T1000 (cell line): ENCODE measurements around the gene TRABD2B.

Experiments
- DNase-seq: peaks from one replicate; lab custom pipeline; 2025; ENCODE audit warnings: mixed read lengths; lab: John Stamatoyannopoulos, UW

Gene TRABD2B

DNA sequence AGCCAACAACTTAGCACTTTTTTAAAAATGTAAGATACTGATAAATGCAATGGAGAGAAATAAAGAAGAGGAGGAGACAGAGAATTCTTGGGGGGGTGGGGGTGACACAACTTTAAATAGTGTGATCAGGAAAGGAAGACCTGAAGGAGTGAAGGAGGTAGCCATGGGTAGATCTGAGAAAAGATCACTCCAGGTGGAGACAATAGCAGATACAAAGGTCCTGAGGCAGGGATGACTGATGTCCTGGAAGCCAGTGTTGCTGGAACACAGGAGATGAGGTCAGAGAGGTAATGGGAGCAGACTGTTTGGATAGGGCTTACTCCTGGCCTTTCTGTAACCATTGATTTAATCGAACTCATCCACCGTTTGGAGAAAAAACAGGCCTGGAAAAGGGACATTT lies 24.6 kb upstream of the TRABD2B start:
- DNase-seq: no peak

DNA sequence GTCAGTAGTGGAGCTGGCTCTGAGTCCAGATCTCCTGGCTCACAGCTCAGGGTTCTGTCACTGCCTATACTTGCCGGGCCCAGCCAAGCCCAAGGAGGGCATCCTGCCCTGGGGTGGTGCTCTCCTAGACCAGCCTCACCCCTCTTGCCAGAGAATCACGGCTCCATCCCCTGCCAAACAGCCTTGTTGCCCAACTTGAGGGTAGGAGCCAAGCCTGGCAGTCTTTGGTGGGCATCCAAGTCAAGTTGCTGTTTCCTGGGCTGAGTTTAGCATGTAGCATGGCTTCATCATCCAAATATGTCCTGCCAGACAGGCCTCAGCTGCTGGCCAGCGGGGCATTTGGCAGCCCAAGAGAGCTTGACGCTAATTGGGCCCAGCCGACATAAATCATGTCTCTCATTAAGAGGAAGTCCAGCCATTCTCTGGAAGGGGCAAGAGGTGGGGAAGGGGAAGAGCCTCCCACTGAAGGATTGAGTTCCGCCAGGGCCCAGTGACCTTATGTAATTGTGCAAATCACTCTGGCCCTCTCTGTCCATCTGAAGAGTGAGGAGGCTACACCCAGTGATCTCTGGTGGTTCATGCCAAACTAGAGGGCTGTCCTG lies 22.6 kb upstream of the TRABD2B start:
- DNase-seq: no peak

DNA sequence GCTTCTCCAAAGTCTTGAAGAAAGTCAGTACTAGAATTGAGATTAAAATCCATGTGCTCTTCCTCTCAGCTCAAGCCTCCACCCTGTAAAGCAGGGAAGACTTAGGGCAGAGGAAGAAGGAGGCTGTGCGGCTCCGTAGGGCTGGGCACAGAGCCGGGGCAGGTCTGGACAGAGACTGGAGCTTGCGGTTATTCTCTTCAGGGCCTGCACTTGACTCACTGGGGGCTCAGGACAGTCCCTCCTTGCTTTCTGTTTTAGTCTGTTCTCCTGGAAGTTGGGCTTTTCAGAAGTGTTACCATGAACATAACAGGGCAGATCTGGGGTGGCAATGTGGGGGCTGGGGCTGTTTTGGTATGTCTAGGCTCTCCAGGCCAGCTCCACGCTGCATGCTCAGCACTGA lies 21.6 kb upstream of the TRABD2B start:
- DNase-seq: no peak

DNA sequence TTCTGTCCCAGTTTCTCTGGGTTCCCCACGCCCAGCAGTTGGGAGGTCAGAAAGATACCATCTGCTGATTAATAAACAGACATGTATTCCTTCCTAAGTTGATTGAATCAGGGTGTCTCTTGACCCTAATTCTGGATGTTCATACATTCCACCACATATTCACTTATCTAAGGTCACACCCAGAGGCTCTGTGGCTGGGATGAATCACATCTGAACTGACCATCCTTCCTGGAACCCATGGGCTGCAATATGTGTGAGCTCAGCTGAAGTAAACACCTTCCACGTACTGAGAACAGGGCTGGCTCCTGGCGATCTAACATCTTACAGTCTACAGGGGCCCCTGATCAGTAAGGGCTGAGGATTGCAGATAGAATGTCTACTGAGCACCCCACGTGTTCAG lies 20.5 kb upstream of the TRABD2B start:
- no peak for DNase-seq

DNA sequence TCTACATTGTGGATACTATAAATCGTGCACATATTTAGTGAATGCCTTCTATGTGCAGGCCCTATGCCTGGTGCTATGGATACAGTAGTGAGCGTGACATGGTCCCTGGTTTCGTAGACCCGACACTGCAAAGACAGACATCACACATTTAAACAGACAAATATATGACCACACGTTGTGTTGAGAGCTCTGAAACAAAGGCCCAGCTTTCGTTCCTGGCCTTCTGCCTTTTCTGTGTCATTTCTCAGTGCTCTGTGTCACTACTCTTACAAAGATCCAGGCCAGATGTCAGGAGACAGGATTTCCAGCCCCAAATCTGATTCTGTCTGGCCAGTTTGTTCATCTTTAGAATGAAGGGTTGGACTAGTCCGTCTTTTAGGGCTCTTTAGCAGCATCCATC lies 19.3 kb upstream of the TRABD2B start:
- no peak for DNase-seq

DNA sequence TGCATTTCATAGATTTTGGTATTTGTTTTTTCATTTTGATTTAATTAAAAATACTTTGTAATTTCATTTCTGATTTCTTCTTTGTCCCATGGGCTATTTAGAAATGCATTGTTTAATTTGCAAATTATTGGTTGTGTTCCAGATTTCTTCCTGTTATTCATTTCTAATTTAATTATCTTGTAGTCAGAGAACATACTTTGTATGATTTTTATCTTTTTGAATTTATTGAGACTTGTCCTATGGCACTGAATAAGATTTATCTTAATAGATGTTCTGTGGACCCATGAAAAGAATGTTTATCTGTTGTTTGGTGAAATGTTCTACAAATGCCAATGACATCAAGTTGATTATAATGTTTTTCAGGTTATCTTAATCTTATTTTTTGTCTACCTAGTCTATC lies 16.1 kb upstream of the TRABD2B start:
- DNase-seq: no peak

DNA sequence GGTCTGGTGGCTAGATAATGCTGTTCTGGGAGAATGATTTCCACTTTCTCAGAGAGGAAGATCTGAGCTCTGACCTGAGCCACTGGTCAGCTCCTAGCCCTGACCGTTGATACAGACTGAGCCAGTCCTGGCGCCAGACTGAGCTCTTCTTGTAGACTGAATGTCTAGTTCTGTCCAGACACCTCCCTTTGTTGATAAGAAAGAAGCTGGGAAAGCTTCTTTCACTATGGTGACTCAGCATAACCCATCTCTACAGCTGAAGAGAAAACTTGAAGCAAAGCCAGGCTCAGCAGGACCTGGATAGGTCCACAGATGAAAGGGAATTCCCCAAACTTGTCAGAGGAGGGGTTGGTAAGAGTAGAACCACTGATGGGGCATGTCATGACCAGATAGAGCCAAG lies 9.9 kb upstream of the TRABD2B start:
- no peak for DNase-seq

DNA sequence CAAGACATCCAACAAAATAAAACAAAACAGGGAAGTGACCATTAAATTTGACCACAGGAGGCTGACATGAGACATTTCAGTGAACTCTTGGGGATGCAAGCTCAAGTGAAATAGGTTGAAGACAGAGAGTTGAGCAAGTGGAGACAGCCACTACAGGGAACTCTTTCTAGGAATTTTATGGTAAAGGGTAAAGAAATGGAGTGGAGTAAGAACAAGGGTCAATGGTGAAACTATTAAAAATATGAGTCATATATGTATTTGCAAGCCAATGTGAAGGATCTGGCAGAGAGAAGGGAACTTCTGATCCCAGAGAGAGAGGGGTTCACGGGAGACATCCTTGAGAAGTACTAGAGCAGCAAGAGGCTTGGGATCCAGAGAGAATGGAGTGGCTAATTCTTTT lies 9.1 kb upstream of the TRABD2B start:
- DNase-seq: no peak

DNA sequence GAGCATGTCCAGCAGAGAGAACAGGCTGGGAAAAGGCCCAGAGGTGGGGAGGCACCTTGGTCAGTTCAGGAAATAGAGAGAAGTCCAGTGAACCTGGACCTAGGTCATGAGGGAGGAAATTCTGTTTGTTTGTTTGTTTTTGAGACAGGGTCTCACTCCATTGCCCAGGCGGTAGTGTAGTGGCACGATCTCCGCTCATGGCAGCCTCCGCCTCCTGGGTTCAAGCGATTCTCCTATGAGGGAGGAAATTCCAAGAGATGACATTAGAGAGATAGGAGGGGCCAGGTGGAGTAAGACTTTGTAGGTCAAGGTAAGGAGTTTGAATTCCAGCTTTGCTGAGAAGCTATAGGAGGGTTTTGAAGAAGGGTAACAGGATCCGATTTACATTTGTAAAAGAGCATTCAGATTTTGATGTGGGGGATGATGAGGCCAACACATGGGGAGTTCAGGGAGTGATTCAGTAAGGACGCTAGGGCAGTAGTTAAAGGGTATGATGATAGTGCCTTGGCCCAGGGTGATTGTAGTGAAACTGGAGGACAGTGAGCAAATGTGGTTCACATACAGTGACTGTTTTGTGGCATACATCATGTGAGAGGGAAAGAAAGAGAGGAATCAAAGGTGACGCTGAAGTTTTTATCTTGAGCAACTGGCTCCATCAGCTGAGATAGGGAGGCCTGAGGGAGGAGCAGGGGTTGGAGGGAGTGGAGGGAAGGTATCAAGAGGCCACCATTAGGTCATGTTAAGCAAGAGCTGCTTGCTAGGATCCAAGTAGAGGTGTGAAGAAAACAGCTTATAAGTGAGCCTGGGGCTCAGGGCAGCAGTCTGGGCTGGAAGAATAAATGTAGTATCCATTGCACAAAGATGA lies 8.3 kb upstream of the TRABD2B start:
- no peak for DNase-seq

DNA sequence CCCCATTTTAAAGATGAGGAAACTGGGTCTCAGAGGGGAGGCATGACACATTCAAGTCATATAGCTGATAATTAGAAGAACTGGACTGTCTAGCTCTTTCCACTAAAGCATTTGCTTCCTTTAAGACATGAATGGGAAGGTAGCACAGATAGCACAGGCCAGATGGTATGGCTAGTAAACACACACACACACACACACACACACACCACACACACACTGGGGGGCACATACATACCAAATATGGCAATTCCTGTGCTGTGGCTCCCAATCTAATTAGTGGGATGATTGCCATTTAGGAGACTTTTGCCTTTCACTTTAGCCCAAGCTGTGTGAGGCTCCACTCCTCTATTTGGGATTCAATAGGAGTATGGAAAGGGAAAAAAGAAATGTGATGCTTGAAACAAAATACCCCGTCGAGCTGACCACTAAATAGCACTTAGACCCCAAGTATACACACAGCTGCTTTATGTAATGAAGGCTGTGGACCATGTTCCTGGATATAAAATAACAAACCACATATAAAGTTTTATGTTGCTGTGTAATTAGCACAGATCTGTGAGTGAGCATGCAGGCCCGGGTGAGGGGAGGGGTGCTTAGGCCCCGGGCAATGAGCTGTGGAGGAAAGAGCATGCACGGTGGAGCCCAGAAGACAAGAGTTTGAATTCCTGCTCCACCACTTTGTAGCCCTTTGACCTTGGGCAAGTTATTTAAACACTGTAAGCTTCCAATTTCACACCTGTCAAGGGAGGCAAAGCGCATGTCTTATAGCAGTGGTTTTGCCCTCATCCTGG lies 6.8 kb upstream of the TRABD2B start:
- DNase-seq: no peak

DNA sequence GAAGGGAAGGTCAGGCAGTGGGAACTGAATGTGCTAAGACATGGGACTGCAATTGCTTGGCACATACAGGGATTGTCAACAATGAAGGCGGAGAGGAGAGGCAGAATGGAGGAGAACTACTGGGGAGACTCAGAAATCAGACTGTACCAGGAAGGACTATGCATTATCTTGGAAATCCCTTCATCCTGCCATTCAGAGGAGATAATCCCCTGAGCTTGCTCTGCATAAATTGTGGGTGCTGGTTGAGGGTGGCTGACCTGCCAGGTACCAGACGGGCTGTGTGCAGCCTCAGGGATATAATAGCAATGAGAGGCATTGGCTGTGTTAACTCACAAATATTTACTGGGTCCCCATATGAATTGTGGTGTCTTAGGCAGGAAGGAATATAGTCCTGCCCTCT lies 5.0 kb upstream of the TRABD2B start:
- no peak for DNase-seq

DNA sequence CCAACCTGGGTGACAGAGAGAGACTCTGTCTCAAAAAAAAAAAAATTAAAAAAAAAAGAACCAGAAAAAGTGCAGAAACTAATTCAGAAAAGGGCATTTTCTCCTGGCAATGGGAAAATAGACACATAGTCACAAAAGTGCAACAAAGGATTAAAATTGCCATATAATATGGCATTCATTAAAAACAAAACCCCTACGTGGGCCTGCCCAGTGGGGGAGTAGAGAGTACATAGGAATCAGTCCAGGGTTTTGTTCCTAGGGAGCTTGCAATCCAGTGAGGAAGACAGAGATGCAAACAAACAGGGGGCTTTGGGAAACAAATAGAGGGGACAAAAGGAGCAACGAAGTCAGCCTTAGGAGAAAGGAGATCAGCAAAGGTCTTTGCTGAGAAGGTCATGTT lies 4.5 kb upstream of the TRABD2B start:
- no peak for DNase-seq

DNA sequence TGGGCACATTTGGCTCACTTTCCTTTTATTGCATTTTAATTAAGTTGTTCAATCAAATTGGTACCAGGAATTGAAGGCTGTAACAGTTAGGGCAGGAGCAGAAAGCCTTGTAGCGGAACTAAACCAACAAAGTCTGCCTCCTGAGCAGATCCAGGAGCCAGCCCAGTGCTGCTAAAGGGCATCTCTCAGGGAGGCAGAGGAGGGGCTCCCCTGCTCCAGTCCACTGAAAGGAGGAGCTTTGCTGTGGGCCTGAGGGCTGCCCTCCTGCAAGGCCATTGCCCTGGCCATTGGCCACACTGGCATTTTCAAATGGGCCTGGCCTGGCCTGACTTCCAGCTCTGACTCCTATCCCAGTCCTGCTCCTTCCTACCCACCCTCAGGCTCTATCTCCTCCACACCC lies 3.7 kb upstream of the TRABD2B start:
- no peak for DNase-seq

DNA sequence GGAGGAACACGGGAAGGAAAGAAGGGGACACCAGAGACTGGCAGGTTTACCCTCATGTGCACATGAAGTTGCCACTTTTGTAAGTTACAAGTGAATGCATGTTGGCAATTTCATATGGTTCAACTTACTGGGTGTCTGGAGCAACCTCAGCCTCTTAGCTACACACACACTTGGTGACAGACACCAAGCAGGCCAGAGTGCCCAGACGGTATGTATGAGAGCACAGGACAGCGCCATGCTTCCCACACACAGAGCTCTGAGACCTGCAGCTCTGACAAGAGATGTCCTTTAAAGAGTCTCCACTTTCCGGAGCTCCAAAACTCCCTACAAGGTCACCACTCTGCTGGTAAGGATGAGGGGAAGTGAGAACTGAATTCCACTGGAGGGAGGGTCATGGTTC lies 1.9 kb upstream of the TRABD2B start:
- no peak for DNase-seq

DNA sequence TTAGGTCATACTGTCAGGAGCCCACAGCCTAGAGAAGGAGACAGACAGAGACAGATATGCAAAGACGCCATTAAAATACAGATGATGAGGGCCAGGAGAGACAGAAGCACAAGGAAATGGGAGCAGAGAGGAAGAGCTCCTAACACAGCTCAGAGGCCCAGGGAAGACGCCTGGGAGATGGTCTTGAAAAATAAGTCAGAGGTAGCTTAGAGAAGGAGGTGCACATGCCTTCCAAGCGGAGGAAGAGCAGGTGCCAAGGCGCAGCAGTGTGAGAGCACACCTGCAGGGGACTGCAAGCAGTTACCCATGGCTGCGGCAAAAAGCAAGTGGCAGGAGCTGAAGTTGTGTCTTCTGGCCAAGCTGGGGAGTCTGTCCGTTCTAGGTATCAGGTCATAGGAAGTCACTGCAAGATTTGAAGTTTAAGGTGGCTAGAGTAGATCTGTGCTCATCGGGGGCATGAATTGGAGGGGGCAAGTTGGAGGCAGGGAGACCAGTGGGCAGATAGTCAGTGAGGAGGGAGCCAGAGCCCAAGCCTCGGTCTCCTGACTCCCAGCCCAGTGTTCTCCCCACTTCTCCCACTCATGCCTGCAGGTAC lies 1.3 kb upstream of the TRABD2B start:
- DNase-seq: no peak

DNA sequence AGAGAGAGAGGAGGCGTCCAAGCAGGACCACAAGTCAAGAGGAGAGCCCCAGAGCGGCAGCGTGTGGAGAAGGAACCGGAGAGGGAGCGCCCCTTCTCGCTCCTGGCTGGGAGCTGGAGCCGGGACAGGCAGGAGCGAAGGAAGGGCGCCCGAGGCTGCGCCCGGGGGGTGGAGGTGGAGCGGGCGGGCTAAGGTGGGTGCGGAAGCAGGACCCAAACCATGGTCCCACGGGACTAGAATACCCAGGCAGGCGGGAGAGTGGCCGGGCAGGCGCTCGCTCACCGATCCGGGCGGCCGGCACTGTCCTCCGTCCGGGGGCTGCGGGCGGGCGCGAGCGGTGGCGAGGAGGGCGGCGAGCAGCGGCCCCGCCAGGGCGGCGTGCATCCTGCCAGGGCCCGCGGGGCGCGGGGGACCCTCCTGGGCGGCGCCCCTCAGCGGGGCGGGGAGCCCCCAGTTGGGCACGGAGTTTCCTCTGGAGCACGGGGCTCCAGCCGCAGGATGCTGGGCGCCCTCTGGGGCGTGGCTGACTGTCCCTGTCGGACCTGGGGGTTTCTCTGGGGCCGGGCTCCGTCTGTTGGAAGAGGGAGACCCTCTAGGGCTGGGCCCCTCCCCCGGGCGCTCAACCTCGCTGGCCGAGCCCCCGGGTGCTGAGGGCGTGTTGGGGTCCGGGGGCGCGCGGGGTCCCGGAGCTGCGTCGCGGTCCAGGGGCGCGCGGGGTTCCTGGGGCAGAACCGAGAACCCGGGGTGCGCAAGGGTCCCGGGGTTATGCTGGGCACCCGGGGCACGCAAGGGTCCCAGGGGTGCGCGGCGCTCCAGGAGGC lies 569 bp downstream of the TRABD2B start:
- DNase-seq: no peak

DNA sequence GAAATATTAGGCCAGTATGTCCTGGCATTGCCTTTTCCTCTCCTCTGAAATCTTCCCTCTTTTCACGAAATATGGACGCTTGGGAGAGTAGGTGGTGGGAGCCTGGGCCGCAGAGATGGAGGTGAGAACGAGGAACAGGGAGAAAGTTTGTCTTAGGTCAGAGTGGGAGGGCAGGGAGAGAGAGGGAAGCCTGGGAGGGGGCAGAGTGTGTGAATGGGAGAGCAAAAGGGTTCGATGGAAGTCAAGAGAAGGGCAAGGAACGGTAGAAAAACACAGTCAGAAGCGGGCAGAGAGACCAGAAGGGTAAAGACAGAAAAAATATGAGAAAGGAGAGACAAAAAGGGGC lies 1.2 kb downstream of the TRABD2B start:
- DNase-seq: no peak

DNA sequence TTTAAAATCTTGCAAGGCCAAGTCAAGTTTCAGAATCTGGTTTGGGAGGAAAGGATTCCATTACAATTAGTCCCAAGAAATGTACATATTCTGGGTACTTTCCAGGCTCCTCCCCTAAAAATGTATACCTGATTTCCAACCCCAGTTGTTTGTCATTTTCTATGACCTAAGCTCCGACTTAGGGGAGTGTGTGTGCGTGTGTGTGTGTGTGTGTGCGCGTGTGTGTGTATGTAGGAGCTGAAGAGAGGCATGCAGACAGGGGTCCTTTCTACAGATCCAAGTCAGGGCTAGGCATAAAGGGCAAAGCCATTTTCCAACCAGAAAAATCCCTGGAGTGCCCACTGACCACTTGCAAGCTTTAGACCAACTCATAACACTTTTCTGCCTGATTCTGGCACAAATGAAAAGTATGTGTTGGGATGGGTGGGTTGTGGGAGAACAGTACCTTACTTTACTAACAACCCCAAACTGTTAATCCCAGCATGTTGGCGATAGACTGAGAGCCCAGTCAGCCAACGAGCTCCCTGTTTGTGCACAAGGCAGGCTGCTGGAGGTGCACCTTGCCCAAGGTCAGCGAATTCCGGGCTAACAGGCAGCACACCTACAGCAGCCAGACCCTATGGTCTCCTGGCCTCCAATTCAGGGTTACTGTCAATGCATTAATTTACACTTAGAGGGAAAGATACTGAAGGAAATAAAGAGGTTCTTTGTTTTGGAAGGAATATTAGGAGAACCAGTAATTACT lies 1.7 kb downstream of the TRABD2B start:
- no peak for DNase-seq

DNA sequence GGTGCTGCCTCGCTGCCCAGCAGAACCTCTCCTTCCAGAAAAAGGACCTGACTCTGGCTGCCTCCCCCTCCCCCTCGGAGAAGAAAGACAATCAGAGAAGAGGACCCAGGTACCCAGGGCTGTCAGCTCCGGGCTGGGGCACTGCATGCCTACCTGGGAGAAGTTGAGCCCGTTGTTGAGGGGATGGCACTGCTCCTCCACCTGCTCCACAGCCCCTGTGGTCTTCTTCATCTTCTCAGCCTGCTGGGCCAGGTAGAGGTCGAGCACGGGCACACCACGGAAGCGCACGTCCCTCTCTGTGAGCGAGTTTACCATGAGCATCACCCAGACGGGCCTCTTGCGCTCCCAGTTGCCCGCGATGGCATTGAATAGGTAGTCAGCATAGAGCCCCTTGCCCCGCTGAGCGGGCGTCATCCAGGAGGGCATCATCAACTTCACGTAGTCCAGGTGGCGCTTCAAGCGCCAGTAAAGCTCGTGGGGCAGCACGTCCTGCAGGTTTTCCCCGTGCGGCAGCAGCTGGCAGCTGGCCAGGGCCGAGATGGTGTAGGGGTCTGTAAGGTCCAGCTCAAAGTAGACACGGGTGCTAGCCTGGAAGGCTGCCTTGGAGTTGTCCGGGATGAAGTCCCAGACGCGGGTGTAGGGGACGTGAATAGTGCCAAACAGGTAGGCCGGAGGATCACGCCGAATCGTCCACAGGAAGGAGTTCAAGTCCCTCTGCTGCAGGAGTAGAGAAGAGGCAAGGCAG lies 3.1 kb downstream of the TRABD2B start:
- DNase-seq: no peak

DNA sequence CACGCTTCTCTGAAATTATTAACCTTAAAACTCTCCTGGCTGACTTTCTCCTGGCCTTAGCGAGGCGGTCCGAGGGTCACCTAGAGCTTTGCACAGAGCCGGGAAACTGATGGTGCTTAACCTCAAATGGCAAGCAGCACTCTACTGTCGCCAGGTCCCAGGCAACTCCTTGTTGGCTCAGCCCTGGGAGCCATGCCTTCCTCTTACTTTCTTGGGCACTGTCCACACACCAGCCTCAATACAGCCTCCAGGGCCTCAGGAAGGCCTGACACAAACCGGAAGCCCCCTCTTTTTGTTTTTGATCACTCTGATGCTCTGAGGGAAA lies 3.8 kb downstream of the TRABD2B start:
- DNase-seq: no peak
